Activated CD4-positive, alpha-beta T cell treated with anti-CD3 and anti-CD28 coated beads for 48 hours (primary cell): ENCODE results near the gene FARSB.
A peak's percentile ranks its signal among the peaks of the same experiment; 100 is the strongest.
"Not testable (repeated sequence)": the region's sequence is repeated elsewhere in the genome, so short reads cannot be mapped to it uniquely, and the experiment has no call there.

Source experiments
- DNase-seq: peaks from one replicate; pipeline ENCODE4 v3.0.0-alpha.2; 2020

Gene FARSB

GRCh38 chr2:222655787-222656525 lies at the start of gene FARSB:
TSS of gene FARSB (minus strand) at chr2:222656092. CDS start at chr2:222656073, 19 bp downstream.
- DNase-seq: peak; percentile 94

- no peak for DNase-seq
Observed at GRCh38 chr2:222703886-222704285, 48.0 kb upstream of the FARSB start.

GRCh38 chr2:222703091-222703490 lies 47.2 kb upstream of the FARSB start:
- DNase-seq: no peak

- DNase-seq: no peak
Observed at GRCh38 chr2:222701721-222702131, 45.8 kb upstream of the FARSB start.

GRCh38 chr2:222701233-222701632 lies 45.3 kb upstream of the FARSB start:
- DNase-seq: no peak

- no peak for DNase-seq
Observed at GRCh38 chr2:222698276-222698675, 42.4 kb upstream of the FARSB start.

GRCh38 chr2:222693837-222694236 lies 37.9 kb upstream of the FARSB start:
- no peak for DNase-seq

GRCh38 chr2:222693413-222693812 lies 37.5 kb upstream of the FARSB start:
- not testable (repeated sequence) for DNase-seq

- peak; percentile 86 for DNase-seq
Observed at GRCh38 chr2:222690564-222691200, 34.8 kb upstream of the FARSB start.

GRCh38 chr2:222689322-222689721 lies 33.4 kb upstream of the FARSB start:
- no peak for DNase-seq

GRCh38 chr2:222688917-222689316 lies 33.0 kb upstream of the FARSB start:
- DNase-seq: no peak

- DNase-seq: no peak
Observed at GRCh38 chr2:222686086-222686750, 30.3 kb upstream of the FARSB start.

- DNase-seq: no peak
Observed at GRCh38 chr2:222683805-222684204, 27.9 kb upstream of the FARSB start.

GRCh38 chr2:222677981-222678380 lies 22.1 kb upstream of the FARSB start:
- no peak for DNase-seq

- no peak for DNase-seq
Observed at GRCh38 chr2:222673883-222674282, 18.0 kb upstream of the FARSB start.

GRCh38 chr2:222673273-222673672 lies 17.4 kb upstream of the FARSB start:
- no peak for DNase-seq

GRCh38 chr2:222672068-222672401 lies 16.1 kb upstream of the FARSB start:
- DNase-seq: no peak

GRCh38 chr2:222671259-222672067 lies 15.6 kb upstream of the FARSB start, which contains the start of gene MOGAT1:
TSS of gene MOGAT1 (plus strand) at chr2:222671658. CDS start at chr2:222671786, 128 bp downstream.
- DNase-seq: peak; percentile 6

GRCh38 chr2:222670191-222671038 lies 14.5 kb upstream of the FARSB start:
- no peak for DNase-seq

- DNase-seq: no peak
Observed at GRCh38 chr2:222669353-222669752, 13.5 kb upstream of the FARSB start.

- DNase-seq: no peak
Observed at GRCh38 chr2:222668494-222669154, 12.7 kb upstream of the FARSB start.

GRCh38 chr2:222663479-222663878 lies 7.6 kb upstream of the FARSB start:
- DNase-seq: no peak
